ENCODE results near the gene CCR9.

CCR9 gene

DNA sequence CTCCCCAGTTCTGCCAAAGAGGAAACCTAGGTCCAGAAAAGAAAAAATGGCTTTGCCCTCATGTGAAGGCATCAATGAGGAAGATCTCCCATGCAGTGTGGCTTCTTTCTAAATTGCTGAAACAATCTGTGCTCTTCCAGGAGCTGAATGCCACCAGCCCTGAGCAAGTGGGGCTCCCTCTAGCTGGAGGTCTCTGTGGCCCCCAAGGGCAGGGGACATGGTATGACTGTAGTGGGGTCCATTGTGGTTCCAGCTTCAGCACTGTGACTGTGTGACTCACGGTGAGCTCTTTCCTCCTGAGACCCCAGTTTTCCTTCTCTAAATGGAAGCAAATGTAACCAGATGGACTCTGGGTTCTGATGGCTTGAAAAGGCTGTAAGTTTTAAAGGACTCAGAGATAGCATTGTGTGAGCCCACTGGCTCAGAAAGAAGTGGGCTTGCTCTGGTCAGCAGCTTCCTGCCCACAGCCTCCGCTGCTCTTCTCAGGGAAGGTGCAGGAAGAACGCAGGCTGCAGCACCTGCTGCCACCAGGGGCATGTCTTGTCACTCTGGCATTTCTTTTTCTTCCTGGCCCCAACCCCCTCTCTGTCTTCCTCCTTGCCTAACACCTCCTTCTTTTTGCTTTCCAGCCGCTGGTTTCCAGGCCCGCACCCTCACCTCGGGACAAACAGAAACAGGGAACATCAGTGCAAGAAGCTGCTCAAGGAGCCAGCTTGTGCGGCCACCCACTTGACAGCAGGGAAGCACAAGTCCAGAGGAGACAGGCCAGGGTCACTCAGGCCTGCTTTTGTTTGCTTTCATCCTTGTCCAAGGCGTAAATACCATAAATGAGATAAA, 51.1 kb downstream of the CCR9 start:
- DNase-seq (ENCODE audit: low spot score) = no peak

- no peak for DNase-seq (ENCODE audit: low spot score)
Measured at GRCh38 chr3:45938043-45938435, 51.7 kb downstream of the CCR9 start.

GRCh38 chr3:45938864-45939263, 52.5 kb downstream of the CCR9 start:
- DNase-seq (ENCODE audit: low spot score) = peak; percentile 88

GRCh38 chr3:45939341-45939771, 53.0 kb downstream of the CCR9 start:
- no peak for DNase-seq (ENCODE audit: low spot score)

DNA sequence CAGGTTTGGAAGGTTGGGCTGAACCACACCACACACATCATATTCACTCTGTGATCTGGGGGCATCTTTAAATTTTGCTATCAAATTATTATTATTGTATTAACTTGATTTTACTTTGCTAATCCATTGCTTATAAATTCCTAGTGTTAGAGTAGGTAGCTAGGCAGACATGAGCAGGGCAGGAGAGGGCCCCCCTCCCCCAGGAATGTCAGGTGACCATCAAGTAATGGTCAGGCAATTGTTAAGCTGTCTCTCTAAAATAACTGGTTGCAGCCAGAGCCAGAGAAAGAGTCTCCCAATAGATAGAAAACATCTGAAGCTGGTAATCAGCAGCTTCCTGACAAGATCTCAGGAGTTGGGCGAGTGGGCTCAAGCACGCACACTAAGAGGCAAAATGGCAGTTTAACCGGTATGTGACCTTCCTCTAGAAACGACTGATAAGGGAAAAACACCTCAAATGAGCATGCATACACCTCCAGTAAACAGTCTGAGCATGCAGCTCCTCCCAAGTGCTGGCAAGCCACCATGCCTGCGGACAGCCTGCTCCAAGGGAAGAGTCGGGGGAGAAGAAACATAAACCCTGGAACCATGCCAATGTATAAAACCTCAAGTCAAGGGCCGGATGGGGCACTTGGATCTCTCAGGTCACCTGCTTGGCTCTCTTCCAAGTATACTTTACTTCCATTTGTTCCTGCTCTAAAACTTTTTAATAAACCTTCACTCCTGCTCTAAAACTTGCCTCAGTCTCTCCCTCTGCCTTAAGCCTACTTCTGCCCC, 53.8 kb downstream of the CCR9 start:
- no peak for DNase-seq (ENCODE audit: low spot score)

DNA sequence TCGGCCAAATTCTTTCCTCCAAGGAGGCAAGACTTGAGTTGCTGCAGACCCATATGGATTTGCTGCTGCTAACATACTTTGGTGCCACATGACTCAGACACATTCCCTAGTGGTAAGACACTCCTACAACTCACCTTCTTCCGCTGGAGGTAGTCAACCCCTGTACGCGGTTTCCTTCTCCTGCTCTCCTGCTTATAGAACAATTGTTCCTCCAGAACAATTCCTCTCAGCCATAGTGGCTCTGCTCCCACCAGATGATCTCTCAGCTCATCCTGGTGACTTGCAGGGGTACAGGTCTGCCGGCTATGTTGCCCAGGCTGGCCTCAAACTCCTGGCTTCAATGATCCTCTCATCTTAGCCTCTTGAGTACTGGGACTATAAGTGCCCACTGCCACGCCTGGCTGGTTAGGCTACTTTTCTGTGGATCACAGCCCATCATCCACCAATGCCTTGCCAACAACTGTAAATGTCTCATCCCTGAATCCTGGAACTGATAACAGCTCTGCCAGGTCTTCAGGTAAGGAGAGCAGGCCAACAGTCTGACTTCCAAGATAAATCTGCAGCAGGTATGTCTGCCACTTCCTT, 54.5 kb downstream of the CCR9 start:
- no peak for DNase-seq (ENCODE audit: low spot score)

DNA sequence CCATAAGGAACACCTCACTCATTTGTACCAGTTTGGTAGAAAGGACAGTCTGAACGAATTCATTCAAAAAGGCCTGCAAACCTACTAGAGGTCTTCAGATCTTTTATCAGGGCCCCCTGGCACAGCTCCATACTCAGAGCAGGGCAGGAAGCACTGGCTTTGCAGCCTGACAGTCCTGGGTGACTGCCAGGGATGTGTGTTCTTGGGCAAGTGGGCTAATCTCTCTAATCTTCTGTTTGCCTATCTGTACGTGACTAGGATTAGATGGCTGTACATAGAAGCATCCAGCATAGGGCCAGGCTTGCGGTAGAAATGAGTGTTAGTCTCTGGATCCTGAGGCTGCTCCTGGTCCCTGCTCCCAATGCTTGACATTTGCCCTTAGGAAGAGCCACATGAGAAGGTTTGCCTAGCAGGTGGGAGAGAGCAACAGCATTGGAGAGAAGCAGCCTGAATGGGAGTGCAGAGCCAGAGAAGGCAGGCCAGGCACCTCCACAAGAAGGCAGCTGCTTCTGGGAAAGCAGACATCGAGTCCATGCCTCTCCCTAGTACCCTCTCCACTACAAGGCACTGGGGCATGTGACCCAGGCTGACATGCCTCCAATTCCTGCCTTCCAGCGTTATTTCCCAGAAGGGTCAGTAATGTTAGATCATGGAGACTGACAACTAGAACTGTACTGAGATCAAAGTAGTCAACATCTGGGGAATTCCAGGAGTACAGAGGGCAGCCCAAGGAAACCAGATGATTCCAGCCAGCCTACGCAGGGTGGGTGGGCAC, 55.9 kb downstream of the CCR9 start:
- no peak for DNase-seq (ENCODE audit: low spot score)

DNA sequence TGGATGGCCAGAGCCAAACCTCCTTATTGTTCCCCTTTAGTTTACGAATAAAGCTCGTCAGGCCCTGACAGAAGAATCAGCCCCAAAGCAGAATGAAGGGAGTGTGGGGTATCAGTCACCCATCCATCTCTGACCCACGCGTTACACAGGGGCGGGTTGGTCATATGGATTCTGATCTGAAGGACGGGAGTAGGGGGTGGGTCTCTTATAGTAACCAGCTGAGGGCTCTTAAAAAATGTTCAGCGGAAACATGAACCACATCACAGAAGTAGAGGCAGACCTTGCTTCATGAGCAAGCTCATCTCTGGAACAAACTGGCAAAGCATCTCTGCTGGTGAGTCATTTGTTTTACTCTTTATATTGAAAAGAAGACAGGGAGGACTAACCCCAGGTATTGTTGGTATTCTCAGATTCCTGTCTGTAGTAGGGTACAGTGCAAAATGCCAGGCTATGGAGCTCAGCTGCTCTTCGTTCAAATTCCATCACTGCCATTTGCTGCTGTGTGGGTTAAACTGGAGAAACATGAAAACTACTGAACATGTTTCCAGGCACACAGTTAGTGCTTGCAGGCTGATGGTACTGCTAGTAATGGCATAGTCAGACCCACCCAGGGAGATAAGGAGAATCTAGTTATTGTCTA, 57.0 kb downstream of the CCR9 start, which contains the start of gene CXCR6:
CXCR6 (plus strand) TSS at position 258 of the 640 bp plus-strand sequence. CDS start 3,018 bp downstream, outside the sequence.
- peak; percentile 74 for DNase-seq (ENCODE audit: low spot score)

GRCh38 chr3:45944830-45945620, 58.7 kb downstream of the CCR9 start:
- peak; percentile 50 for DNase-seq (ENCODE audit: low spot score)

- DNase-seq (ENCODE audit: low spot score) = no peak
Measured at GRCh38 chr3:45946307-45946706, 60.0 kb downstream of the CCR9 start.

- DNase-seq (ENCODE audit: low spot score) = no peak
Measured at GRCh38 chr3:45946875-45947274, 60.5 kb downstream of the CCR9 start.

- DNase-seq (ENCODE audit: low spot score) = no peak
Measured at GRCh38 chr3:45947361-45947760, 61.0 kb downstream of the CCR9 start.

GRCh38 chr3:45948311-45948781, 62.0 kb downstream of the CCR9 start:
- no peak for DNase-seq (ENCODE audit: low spot score)

- DNase-seq (ENCODE audit: low spot score) = no peak
Measured at GRCh38 chr3:45948881-45949280, 62.5 kb downstream of the CCR9 start.

- no peak for DNase-seq (ENCODE audit: low spot score)
Measured at GRCh38 chr3:45949432-45949831, 63.1 kb downstream of the CCR9 start.

GRCh38 chr3:45950131-45950530, 63.8 kb downstream of the CCR9 start:
- DNase-seq (ENCODE audit: low spot score) = no peak

DNA sequence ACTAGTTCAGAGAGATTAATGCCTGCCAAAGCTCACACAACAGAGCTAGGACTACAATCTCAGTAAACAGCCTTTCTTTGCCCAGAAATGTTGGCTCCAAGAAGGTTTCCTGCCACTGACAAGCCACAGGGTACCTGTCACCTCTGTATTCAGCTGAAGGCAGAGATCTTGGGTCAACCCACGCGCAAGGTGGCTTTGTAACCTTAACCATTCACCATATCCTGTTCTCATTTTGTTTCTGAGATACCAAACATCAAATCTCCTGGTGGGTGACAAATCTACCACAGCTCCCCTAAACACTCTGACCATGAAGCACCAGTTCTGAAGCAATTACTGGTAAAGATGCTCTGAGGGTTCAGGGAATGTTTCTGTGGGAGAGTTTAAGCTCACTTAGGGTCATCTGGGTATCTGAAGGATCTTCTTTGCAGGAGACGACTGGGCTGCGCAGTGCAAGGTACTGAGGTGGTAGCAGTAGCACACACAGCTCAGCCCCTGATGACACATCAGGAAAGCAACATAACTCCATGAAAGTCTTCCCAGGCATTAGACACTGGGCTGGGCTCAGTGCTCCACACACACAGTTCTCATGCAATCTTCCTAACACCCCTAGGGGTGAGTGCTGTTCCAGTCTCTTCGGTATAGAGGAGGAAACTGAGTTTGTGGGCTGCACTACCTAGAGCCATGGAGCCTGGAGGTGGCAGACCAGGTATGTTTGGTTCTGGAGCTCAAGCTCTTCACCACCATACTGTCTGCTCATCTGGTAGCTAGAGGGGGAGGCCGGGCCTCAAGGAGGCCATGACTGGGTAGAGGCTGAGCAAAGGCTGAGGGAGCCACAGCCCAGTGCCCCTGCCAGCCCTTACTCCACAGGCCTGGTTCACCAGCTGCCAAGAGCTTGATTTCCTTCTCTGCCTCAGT, 64.6 kb downstream of the CCR9 start:
- peak; percentile 64 for DNase-seq (ENCODE audit: low spot score)

GRCh38 chr3:45951946-45952345, 65.6 kb downstream of the CCR9 start:
- no peak for DNase-seq (ENCODE audit: low spot score)

DNA sequence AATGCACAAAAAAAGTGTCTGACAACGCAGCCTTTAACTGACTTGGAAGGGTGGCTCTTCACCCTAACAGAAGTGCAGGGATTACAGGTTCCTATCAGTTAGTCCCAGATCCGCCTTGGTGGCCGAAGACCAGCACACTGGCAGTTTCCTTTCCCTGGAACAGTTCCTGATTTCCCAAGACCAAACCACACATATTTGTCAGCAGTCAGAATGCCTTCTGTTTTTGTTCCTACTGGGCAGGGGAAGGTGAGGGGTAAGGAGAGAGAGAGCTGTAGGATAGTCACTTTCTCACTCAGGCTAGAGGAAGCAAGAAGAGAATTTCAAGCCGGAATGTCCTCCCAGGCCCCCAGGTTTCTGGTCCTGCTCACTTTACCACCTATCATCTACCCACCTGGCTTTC, 66.1 kb downstream of the CCR9 start:
- DNase-seq (ENCODE audit: low spot score) = no peak
